Measurements from ENCODE around the gene CELF2.

GRCh38 chr10:11015446-11015934, 2.2 kb upstream of the CELF2 start:
- TF ChIP-seq CTCF (IDR thresholded peaks at IDR 0.05 in 8 of 11, conservative IDR thresholded peaks at IDR 0.05 in 3 of 11) (no peak), POLR2A (IDR thresholded peaks at IDR 0.05) (no peak), POLR2AphosphoS5 (IDR thresholded peaks at IDR 0.05) (no peak)

Measured in spleen (tissue), 7 donors.